ENCODE measurements around the gene C12orf57. TPM values are rescaled to one million over a fixed set of nuclear protein-coding genes. Genes with fewer than 3 reads are reported as not detected.
A peak's percentile ranks its signal among the peaks of the same experiment; 100 is the strongest.

The C12orf57 gene
- total RNA-seq, 1 experiment from 2014 or later, result 111 TPM

- TF ChIP-seq CTCF (IDR thresholded peaks at IDR 0.05; ENCODE audit: insufficient read depth in 1 of 2, low read depth in 1 of 2, low read length in 1 of 2, severe bottlenecking in 1 of 2, unreplicated experiment in 1 of 2), result peak; percentile 95 to 96
- H3K4me3 ChIP-seq (ENCODE audit: low read depth, low read length), result peak overlapping the region; percentile 64
- Mint-ChIP-seq H3K27me3 (ENCODE audit: insufficient read depth, unreplicated experiment) (no peaks in the 10 kb centered on the region), H3K4me3 (ENCODE audit: unreplicated experiment) (peak overlapping the region; percentile 81), H3K36me3 (ENCODE audit: insufficient read depth, unreplicated experiment) (peaks cover 87% of the 10 kb centered on the region), H3K27ac (ENCODE audit: unreplicated experiment) (peak overlapping the region; percentile 93), H3K9me3 (ENCODE audit: unreplicated experiment) (no peaks in the 10 kb centered on the region), H3K4me1 (ENCODE audit: low read depth, unreplicated experiment) (peaks cover 37% of the 10 kb centered on the region)
- H3K4me1 ChIP-seq, result peaks cover 39% of the 10 kb centered on the region
- ChIA-PET CTCF (interaction anchor here (0.5 to 8.6 kb wide), 17 partner anchors 13 to 431 kb away, joined by 3 to 241 read pairs (median 4); partner anchors contain the start of genes C12orf57, C1RL, CDCA3 and GAPDH), POLR2A (interaction anchor here (9.3 kb wide), 1 partner anchor 20 kb away, joined by 237 read pairs; the partner anchor contains the start of genes C12orf57 and RNU7-1)
- DNase-seq, result peak; percentile 91 to 93
- no peaks in the 10 kb centered on the region for H3K9me3 ChIP-seq
- no TSS peak for BruUV-seq (replicated peaks)
- intact Hi-C loops (cut with micrococcal nuclease; ENCODE audit: unreplicated experiment), result no loop called here
- no peaks in the 10 kb centered on the region for H3K27me3 ChIP-seq (replicated peaks; ENCODE audit: control insufficient read depth, insufficient read depth, low read length)
- peaks cover 19% of the 10 kb centered on the region for H3K36me3 ChIP-seq (ENCODE audit: control insufficient read depth, insufficient read depth, low read length)
These were observed 21.3 kb downstream of the C12orf57 start for GRCh38 chr12:6965026-6965661.

GRCh38 chr12:6965714-6966113 is 21.9 kb downstream of the C12orf57 start:
- H3K9me3 Mint-ChIP-seq (ENCODE audit: unreplicated experiment), result no peaks in the 10 kb centered on the region
- H3K27me3 ChIP-seq (replicated peaks; ENCODE audit: control insufficient read depth, insufficient read depth, low read length), result no peaks in the 10 kb centered on the region
- H3K36me3 Mint-ChIP-seq (ENCODE audit: insufficient read depth, unreplicated experiment), result peaks cover 93% of the 10 kb centered on the region
- peaks cover 39% of the 10 kb centered on the region for H3K4me1 ChIP-seq
- peak overlapping the region; percentile 93 for H3K27ac Mint-ChIP-seq (ENCODE audit: unreplicated experiment)
- H3K27me3 Mint-ChIP-seq (ENCODE audit: insufficient read depth, unreplicated experiment), result no peaks in the 10 kb centered on the region
- BruUV-seq (replicated peaks), result no TSS peak
- DNase-seq, result no peak
- no peak for TF ChIP-seq CTCF (IDR thresholded peaks at IDR 0.05; ENCODE audit: insufficient read depth in 1 of 2, low read depth in 1 of 2, low read length in 1 of 2, severe bottlenecking in 1 of 2, unreplicated experiment in 1 of 2)
- H3K4me3 ChIP-seq (ENCODE audit: low read depth, low read length), result no peak overlapping the region
- H3K36me3 ChIP-seq (ENCODE audit: control insufficient read depth, insufficient read depth, low read length), result peaks cover 19% of the 10 kb centered on the region
- ChIA-PET POLR2A (interaction anchor here (9.3 kb wide), 1 partner anchor 20 kb away, joined by 237 read pairs; the partner anchor contains the start of genes C12orf57 and RNU7-1), CTCF (interaction anchor here (2.5 to 8.6 kb wide), 2 partner anchors 20 to 96 kb away, joined by 10 to 241 read pairs; partner anchors contain the start of genes C12orf57 and RNU7-1)
- peak overlapping the region; percentile 81 for H3K4me3 Mint-ChIP-seq (ENCODE audit: unreplicated experiment)
- H3K4me1 Mint-ChIP-seq (ENCODE audit: low read depth, unreplicated experiment), result peaks cover 32% of the 10 kb centered on the region
- intact Hi-C loops (cut with micrococcal nuclease; ENCODE audit: unreplicated experiment), result no loop called here
- H3K9me3 ChIP-seq, result no peaks in the 10 kb centered on the region

GRCh38 chr12:6966351-6966750 is 22.5 kb downstream of the C12orf57 start:
- intact Hi-C loops (cut with micrococcal nuclease; ENCODE audit: unreplicated experiment), result no loop called here
- peaks cover 19% of the 10 kb centered on the region for H3K36me3 ChIP-seq (ENCODE audit: control insufficient read depth, insufficient read depth, low read length)
- no peaks in the 10 kb centered on the region for H3K9me3 ChIP-seq
- H3K4me1 ChIP-seq, result peaks cover 33% of the 10 kb centered on the region
- no peak for TF ChIP-seq CTCF (IDR thresholded peaks at IDR 0.05; ENCODE audit: insufficient read depth in 1 of 2, low read depth in 1 of 2, low read length in 1 of 2, severe bottlenecking in 1 of 2, unreplicated experiment in 1 of 2)
- ChIA-PET CTCF (interaction anchor here (0.7 to 8.6 kb wide), 2 partner anchors 21 to 55 kb away, joined by 4 to 241 read pairs; partner anchors contain the start of genes C12orf57 and RNU7-1), POLR2A (interaction anchor here (9.3 kb wide), 1 partner anchor 21 kb away, joined by 237 read pairs; the partner anchor contains the start of genes C12orf57 and RNU7-1)
- H3K4me1 Mint-ChIP-seq (ENCODE audit: low read depth, unreplicated experiment), result peaks cover 26% of the 10 kb centered on the region
- no peak overlapping the region for H3K4me3 ChIP-seq (ENCODE audit: low read depth, low read length)
- H3K27ac Mint-ChIP-seq (ENCODE audit: unreplicated experiment), result no peak overlapping the region
- H3K27me3 Mint-ChIP-seq (ENCODE audit: insufficient read depth, unreplicated experiment), result no peaks in the 10 kb centered on the region
- H3K36me3 Mint-ChIP-seq (ENCODE audit: insufficient read depth, unreplicated experiment), result peaks cover 97% of the 10 kb centered on the region
- no peaks in the 10 kb centered on the region for H3K9me3 Mint-ChIP-seq (ENCODE audit: unreplicated experiment)
- H3K4me3 Mint-ChIP-seq (ENCODE audit: unreplicated experiment), result no peak overlapping the region
- no peaks in the 10 kb centered on the region for H3K27me3 ChIP-seq (replicated peaks; ENCODE audit: control insufficient read depth, insufficient read depth, low read length)
- no TSS peak for BruUV-seq (replicated peaks)
- DNase-seq, result no peak

Measured in Caco-2 (cell line).